DMS 273 (cell line): ENCODE data around the gene LRRC27.

ENCODE experiments used
- DNase-seq: peaks from one replicate; lab custom pipeline; 2025; ENCODE audit not compliant: unreplicated experiment; lab: John Stamatoyannopoulos, UW

The LRRC27 gene

DNA sequence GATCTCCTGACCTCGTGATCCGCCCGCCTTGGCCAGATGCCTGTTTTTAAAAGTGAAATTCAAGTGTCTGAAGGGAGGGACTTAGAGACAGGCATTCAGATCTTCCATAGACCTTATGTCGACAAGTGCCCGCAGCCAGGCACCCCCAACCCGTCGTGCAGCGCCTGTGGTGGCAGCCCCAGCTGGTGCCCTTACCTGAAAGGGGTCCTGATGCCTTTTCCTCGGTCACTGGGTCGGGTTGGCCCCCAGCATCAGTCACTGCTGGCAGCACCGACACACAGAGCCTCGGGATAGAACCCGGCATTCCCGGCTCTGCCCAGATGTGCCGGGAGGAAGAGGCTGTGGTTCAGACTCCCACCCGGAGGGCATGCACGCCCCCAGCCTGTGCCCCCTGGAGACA is 23.3 kb downstream of the LRRC27 start:
- no peak for DNase-seq

DNA sequence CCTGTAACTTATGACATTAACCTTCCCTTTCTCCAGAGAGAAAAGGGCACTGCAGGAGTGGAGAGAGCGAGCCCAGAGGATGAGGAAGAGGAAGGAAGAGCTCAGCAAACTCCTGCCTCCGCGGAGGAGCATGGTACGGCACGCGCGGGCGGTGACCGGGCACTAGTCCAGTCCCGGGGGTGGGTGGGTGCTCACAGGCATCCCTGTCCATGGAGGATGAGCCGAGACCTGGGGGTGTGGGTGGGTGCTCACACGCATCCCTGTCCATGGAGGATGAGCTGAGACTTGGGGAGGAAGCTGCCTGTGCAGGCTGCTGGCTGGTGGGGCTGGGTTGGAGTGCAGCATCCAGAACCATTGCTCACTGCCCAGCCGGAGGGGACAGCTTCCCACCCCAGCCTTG is 23.8 kb downstream of the LRRC27 start:
- no peak for DNase-seq

DNA sequence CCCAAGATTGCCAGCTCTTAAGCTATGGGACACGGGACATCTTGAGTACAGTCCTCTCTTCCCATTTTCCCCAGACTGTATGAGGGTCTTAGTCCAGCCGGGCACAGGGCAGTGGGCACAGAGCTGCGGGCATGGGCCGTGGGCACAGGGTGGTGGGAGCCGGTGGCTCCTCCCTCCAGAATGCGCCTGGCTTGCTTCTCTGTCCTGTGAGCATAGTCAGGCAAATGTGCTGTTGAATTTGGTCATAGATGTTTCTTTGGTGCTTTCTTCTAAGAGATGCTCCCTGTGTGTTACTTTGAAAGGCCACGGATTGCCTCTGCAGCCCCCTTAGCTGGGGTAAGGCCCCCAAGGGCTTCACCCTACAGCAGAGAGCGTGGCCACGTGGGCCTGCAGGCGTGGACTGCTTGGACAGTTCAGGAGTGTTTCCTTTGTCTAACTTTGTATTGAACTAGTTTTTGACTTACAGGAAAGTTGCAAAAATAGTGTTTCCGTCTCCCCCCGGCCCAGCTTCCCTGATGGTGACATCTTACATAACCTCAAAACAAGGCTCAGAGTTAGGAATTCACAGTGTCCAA is 24.7 kb downstream of the LRRC27 start:
- no peak for DNase-seq

DNA sequence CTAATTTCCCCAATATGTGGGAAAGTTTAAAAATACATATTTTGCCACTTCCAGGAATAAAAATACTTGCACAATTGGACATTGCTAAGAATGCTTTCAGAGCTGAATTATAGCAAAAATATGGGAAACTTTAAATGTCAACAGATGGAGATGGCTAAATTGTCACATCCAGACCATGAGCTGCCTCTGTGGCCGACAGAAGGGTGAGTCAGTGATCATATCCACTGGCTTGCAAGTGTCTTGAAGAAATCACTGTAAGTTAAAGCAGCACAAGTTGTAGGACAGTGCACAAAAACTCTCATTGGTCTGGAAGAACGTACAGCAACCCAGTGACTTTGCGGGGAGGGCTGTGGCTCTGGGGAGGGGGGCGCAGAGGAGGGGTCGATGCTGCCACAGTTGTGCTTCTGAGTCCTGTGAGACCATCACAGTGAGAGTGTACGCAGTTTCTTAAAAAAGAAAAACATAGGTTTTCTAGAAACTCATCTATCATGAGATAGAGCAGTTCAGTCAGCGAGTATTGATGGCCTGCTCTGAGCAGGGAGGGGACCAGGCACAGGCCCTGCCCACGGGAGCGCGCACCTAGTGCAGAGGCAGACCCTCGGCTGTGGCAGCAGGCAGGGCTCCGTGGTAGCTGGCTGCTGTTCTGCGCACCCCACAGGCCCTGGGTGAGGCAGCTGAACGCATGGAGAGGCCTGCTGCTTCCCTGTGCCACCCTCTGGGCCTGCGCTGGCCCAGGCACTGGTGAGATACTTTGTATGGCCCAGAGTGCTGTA is 25.5 kb downstream of the LRRC27 start:
- no peak for DNase-seq

DNA sequence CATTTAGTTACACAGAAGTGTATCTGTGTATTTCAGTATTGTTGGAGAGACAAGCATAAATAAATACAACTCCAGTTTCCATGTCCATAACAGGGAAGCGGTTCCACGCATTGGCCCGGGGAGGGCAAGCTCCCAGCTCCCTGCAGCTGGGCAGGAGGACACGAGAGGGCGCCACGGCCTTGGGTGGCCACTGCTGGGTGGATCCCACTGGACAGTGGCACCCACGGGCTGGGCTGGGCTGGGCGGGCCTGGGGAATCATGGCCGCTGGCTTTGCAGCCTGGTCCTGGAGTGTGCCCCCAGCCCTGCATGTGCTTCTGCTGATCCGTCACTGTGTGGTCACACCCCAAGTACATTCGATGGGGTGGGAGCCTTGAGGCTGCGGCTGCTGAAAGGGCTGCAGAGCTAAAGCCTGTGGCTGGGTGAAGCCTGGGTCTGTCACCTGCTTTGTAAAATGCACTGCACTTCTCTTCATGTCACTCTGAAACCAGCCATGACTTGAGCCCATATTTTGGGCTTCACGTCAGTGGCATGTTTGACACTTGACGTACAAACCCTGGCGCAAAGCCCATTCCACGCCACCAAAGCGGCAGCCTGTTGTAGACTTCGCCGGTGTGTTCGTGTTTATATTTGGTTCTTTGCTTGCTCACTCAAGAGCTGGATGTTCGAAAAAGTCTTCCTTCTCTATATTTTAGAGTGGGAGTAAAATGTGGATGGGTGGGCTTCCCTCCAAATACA is 27.5 kb downstream of the LRRC27 start:
- peak; percentile 10 for DNase-seq

DNA sequence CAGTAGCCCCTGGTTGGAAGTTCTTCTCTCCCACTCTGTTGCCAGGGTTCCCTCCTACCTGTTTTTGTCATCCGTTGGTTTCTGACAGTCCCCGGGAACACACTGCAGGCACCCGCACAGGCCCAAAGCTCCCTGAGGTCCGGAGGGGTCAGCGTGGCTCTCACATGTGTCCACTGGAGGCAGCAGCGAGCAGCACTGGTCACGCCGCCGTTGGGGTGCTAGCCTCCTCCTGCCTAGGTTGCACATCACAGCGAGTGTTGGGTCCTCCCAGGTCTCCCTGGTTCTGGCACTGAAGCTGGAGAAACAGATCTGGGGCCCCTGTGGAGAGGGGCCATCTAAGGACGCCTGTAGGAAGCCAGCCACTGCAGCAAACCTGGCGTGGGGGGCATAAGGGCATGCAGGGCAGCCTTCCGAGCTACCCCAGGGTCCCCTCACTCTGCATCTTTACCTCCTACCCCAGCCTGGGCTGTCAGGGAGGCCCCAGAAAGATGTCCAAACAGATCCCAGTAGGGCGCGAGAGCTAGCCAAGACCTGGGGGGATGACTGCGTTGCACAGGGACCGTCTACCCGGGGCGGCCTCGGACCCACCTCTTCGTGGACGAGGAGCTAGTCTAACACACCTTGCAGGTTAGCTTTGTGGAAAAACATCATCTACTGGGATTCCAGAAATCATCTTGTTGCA is 28.9 kb downstream of the LRRC27 start:
- peak; percentile 35 for DNase-seq

DNA sequence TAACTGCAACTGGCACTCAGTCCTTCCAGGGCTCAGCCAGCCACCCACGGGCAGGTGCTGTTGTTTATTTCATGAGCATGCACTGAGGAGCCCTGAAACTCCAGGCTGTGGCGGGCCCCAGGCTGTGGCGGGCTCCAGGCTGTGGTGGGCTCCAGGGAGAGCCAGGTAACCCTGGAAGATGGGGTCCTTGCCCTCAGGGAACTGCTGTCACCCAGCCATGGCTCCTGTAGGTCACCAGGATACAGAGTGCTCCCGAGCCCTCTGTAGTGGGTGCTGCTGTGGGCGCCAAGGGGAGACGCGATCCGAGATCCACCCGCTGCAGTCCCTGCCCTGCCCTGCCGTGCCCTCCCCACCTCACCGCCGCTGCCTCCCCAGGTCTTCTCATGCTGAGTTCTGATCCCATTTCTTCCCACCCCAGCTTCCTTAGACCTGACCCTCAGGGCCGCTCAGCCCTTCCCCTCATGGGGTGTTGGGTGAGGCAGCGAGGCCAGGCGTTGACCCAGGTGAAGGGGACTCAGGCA is 29.6 kb downstream of the LRRC27 start:
- DNase-seq = no peak

DNA sequence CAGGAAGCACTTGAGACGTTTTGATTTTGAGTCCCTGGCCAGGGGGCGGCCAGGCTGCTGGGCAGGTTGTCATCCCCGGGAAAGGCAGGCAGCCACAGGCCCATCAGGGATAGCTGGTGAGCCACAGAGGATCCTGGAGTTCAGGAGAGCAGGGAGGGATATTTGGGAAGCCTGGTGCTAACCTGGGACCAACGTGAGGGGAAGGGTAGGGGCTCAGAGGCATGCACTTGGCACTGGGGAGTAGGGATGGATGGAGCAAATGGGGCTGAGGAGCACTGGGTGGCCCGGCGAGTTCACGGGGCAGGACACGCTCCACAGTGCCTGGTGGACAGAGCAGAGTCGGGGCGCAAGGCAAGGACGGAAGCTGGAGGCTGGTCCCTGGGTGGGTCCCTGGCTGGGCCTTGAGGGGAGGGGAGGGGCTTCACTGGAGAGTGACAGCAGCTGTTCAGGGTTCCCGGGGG is 30.2 kb downstream of the LRRC27 start:
- no peak for DNase-seq

DNA sequence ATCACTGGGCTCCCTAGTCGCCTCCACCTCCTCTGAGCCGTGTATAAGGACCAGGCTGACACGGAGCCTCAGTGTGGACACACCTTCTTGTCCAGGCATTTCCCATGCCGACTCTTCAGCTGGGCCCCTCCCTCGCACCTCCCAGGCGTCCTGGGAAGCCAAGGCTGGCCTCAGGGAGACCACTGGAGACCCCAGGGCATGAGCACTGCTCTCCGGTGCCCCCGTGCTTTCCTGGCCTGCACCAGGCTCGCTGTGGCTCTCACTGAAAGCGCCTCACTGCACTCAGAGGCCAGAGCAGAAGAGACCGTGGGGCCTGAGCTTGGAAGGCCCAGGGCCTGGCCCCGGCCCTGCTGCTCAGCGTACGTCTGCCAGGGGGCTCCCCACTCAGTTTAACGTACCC is 31.4 kb downstream of the LRRC27 start:
- DNase-seq = no peak

DNA sequence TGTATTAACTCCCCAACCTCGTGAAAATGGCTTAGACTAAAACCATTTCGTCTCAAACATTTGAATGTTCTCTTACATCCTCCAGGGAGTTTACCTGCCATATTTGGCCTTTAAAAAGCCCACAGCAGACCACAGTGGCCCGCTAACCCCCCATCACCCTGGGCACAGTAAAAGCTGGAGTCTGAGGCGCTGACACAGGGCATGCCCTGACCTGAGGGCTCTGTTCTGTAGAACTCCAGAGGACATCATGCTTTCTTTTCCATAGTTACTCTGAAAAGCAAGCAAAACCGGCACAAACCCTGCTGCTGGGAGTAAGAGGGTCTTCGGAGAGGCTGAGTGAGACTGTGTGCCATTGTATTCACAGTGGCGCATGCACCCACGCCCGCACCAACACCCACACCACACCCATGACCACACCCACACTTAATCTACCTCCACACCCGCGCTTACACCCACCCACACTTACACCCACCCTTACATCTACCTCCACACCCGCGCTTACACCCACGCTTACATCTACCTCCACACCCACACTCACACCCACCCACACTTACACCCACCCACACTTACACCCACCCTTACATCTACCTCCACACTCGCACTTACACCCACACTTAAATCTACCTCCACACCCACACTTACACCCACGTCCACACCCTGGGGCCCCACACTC is 32.1 kb downstream of the LRRC27 start:
- DNase-seq = peak; percentile 26

DNA sequence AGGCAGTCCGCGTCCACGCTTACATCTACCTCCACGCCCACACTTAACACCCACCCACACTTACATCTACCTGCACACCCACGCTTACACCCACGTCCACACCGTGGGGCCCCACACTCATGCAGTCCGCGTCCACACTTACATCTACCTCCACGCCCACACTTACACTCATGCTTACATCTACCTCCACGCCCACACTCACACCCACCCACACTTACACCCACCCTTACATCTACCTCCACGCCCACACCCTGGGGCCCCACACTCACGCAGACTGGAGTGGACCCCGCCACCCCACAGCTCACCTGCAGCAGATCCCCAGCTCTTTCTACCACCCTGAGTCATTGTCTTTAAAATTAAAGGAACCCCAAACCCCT is 32.6 kb downstream of the LRRC27 start:
- DNase-seq = no peak

DNA sequence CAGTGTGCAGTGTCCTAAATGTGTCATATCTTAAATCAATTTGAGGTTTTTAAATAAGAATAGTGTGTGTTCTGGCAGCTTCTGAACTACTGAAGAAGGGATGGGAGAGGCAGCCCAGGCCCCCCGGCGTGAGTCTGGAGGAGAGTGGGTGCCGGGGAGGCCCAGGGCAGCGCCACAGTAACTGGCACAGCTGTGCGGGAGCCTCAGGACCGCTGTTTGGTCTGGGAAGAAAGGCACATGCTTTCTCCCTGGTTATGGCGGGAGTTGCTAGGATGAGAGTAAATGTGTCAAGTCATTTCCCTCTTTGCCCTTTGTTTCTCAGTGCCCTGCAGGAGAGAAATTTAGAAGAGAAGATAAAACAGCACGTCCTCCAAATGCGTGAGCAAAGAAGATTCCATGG is 33.1 kb downstream of the LRRC27 start:
- DNase-seq = no peak

DNA sequence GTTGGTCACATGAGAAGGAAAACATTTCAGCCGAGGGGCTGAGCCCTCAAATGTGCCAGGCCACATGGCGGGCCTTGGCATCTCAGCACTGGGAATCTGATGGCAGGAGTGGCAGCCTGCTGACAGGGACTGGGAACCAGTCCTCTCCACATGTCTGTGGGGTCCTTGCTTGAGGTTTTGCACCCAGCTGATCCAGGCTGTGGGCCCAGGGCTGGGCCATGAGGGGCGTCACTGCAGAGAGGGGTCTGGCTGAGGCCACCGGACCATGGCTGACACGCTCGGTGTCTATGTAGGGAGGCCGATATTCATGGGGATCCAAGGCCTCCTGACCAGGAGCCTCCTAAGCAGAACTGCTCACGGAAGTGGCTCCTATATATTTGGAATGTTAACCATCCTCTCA is 34.0 kb downstream of the LRRC27 start:
- DNase-seq = no peak

DNA sequence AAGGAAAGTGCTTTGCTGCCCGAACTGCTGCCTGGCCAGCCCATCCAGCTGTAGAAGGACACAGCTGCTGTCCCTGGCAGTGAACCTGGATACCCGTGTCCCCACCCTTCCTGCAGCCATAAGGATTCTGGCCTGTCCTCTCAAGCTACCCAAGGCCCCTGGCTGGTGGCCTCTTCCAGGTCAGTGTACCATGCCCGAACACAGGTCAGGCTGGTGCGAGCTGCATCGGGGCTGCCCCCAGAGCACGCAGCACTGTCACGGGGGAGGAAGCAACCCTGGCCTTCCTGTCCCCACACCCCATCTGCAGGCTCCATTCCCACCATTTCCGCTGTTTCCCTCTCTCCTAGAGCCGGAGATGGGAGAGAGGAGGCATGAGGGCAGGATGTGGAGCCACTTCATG is 34.5 kb downstream of the LRRC27 start:
- DNase-seq = no peak

DNA sequence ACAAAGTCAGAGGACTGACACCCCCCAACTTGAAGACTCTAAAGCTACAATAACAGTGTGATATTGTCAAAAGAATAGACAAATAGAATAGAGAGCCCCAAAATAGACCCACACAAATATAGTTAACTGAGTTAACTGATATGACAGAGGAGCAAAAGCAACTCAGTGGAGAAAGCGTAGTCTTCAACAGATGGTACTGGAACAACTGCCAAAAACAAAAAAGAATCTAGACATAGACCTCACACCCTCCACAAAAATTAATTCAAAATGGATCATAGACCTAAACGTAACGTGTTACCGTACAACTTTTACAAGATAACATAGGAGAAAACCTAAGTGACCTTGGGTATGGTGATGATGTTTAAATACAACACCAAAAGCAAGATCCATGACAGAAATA is 36.4 kb downstream of the LRRC27 start:
- DNase-seq = no peak

DNA sequence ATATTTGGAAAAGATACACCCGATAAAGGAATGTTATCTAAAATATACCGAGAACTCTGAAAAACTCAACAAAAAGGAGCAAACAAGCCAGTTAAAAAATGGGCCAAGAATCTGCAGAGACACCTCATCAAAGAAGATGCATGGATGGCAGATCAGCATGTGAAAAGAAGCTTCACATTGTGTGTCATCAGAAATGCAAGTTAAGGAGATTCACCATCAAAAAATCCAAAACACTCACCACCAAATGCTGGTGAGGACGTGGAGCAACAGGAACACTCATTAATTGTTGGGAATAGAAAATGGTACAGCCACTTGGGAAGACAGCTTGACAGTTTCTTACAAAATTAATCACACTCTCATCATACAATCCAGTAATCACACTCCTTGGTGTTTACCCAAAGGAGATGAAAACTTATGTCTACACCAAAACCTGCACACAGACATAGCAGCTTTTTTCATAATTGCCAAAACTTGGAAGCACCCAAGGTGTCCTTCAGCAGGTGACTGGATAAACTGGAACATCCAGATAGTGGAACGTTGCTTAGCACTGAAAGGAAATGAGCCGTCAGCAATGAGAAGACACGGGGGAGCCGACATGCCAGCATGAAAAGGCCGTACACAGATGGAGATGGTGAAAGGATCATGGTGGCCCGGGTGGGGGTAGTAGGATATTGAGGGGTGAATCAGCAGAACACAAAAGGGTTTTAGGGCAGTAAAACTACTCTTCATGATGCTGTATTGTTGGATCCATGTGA is 37.1 kb downstream of the LRRC27 start:
- DNase-seq = no peak

DNA sequence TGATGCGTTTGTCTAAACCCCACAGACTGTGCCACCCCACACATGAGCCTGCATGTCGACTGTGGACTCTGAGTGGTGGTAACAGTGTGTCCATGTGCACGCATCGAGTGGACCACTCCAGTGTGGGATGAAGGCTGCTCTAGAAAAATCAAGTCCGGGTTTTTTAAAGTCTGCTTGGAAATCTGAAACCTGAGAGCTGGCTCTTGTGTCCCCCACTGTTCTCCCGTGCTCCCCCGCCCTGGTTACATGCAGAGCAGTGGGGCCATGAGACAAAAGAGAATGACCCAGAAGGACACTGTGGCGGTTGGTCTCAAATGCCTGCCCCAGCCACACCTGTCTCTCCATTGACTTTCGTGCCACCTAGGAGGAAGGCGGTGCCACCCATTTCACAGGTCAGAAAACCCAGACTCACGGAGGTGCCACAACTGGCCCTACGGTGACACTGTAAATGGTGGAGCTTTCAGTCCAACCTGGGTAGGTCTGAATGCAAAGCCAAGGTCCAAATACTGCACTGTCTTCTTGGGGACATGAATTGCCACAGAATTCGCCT is 37.7 kb downstream of the LRRC27 start:
- no peak for DNase-seq

DNA sequence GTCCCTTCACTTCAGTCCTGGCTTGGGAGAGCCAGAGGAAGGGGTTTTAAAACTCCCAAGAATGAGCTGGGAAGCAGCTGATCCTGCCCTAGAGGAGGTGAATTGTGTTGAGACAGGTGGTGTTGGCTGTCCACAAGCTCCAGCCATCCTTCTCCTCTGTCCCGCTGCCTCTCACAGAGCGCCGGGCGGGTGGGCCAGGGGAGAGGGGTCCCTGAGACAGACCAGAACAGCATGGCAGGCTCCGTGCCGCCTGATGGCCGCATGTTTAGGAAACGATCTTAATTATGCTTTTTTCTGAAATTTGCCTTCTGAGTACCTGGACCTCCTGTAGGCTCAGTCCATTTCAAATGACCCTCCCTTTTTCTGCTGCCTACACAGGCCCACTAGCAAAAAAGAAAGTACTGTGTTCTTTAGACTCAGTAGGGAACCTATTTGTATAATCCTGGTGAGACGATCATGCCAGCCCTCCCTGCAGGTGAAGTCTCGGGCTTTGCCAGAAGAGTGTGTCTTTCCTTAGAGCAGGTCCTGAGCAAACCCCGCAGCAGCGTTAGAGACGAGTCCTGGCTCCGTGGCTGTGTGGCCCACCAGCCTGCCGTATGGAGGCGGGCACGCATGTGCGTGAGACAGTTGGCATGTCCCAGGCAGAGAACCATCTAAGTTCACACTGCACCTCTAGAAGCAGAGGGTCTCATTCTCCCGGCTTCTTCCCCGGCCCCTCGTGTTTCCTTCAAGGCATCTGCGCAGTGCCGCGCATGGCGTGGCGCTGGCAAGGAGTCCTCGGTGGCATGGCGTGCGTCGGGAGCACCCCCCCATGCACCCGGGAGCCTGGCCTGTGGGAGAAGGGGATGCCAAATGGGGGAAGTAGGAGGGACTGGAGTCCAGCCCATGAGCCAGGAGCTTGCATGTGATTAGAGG is 38.7 kb downstream of the LRRC27 start:
- DNase-seq = no peak

DNA sequence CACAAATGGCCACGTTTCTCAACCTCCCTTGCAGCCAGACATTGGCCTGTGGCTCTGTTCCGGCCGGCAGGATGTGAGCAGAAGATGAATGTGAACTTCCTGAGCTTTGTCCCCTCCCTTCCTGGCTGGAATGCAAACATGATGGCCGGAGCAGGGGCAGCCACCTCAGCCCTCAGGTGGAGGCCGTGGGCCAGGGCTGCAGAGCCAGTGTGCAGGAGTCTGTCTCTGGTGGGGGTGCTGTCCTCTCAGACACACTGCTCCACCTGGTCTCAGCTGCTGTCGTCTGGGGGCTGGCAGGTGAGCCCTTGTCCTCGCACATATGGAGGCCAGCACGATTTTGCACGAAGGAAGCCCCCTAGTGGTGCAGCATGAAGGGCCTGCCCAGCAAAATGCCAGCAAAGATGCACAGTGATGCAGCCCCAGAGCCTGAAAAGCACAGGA is 39.7 kb downstream of the LRRC27 start:
- no peak for DNase-seq
